B cell (primary cell): ENCODE results near the gene OR7C1. TPM values are rescaled to one million over a fixed set of nuclear protein-coding genes. Genes with fewer than 3 reads are reported as not detected.
"Not testable (repeated sequence)": the region's sequence is repeated elsewhere in the genome, so short reads cannot be mapped to it uniquely, and the experiment has no call there.

Experiments
- ATAC-seq: fragments of 200-7000 bp; cut with Tn5 transposase; one replicate; pipeline ENCODE4 v1.10.0; 2021; ENCODE audit warnings: low read depth, mild to moderate bottlenecking, moderate number of reproducible peaks, moderate library complexity
- CTCF ChIA-PET: fragments of 350-600 bp; sonication (Branson Sonifier 250); formaldehyde crosslinking; loops from one replicate; lab custom pipeline; 2021; ENCODE audit warnings: antibody characterized with exemption, inconsistent platforms; lab: Charles Lee
- POLR2A ChIA-PET: fragments of 350-600 bp; sonication (Branson Sonifier 250); formaldehyde crosslinking; loops from one replicate; lab custom pipeline; 2021; ENCODE audit warnings: antibody characterized with exemption; lab: Charles Lee
- DNase-seq: peaks from one replicate; pipeline ENCODE4 v3.0.0; 2013
- H2AFZ ChIP-seq: 2 replicates; pipeline ENCODE4 v1.6.1; 2012; ENCODE audit warnings: mild to moderate bottlenecking, low read depth, low read length; ENCODE audit not compliant: insufficient read depth, poor library complexity, severe bottlenecking
- H3K27ac ChIP-seq, 2 donors: 1 replicate in 1 of 2; 2 replicates in 1 of 2; pipeline ENCODE4 v1.5.1; 2012 to 2013; ENCODE audit warnings: low read length in 2 of 2, mild to moderate bottlenecking in 2 of 2, moderate library complexity in 1 of 2
- H3K27me3 ChIP-seq, 4 experiments: fragments of 200-600 bp in 1 of 4; sonication (generic) in 1 of 4; replicated peaks in 1 of 4; 1 replicate in 2 of 4; 2 replicates in 2 of 4; pipeline versions ENCODE4 v1.6.1 to v1.7.0; 2013 to 2016; ENCODE audit warnings: low read length in 3 of 4, mild to moderate bottlenecking in 2 of 4, mixed read lengths in 1 of 4, moderate library complexity in 1 of 4; ENCODE audit not compliant: insufficient read depth in 4 of 4, control insufficient read depth in 3 of 4; ENCODE audit errors: control extremely low read depth in 1 of 4
- H3K36me3 ChIP-seq, 2 experiments: replicated peaks in 1 of 2; 1 replicate in 1 of 2; 2 replicates in 1 of 2; pipeline versions ENCODE4 v1.6.1 to v1.7.1; 2013; ENCODE audit warnings: low read length in 1 of 2; ENCODE audit not compliant: insufficient read depth in 2 of 2, control insufficient read depth in 1 of 2; ENCODE audit errors: control extremely low read depth in 1 of 2, extremely low read depth in 1 of 2
- H3K4me1 ChIP-seq, 2 donors: fragments of 200-600 bp in 1 of 2; sonication (generic) in 1 of 2; 1 replicate in 1 of 2; 2 replicates in 1 of 2; pipeline versions ENCODE4 v1.5.1 to v1.6.1; 2013 to 2017; ENCODE audit warnings: low read length in 2 of 2; ENCODE audit not compliant: control insufficient read depth in 2 of 2, insufficient read depth in 2 of 2
- H3K4me2 ChIP-seq: replicated peaks from 2 replicates; pipeline ENCODE3; 2012; ENCODE audit warnings: mild to moderate bottlenecking, low read depth, low read length; ENCODE audit not compliant: poor library complexity, severe bottlenecking
- H3K4me3 ChIP-seq, 5 experiments: fragments of 200-600 bp in 1 of 5; sonication (generic) in 1 of 5; 1 replicate in 3 of 5; 2 replicates in 2 of 5; pipeline versions ENCODE4 v1.5.1 to v1.7.0; 2011 to 2016; ENCODE audit warnings: low read length in 4 of 5, mild to moderate bottlenecking in 4 of 5, low read depth in 2 of 5, control low read depth in 1 of 5, moderate library complexity in 1 of 5; ENCODE audit not compliant: insufficient read depth in 1 of 5; ENCODE audit errors: control extremely low read depth in 1 of 5, extremely low read depth in 1 of 5
- H3K79me2 ChIP-seq: fragments of 200-600 bp; sonication (generic); one replicate; pipeline ENCODE4 v1.6.0; 2016; ENCODE audit warnings: low read length; ENCODE audit not compliant: control insufficient read depth, insufficient read depth
- H3K9ac ChIP-seq: fragments of 200-600 bp; sonication (generic); 2 replicates; pipeline ENCODE4 v1.6.1; 2017; ENCODE audit warnings: mild to moderate bottlenecking, low read length, moderate library complexity
- H3K9me3 ChIP-seq, 3 donors: one replicate each; pipeline versions ENCODE4 v1.6.1 to v1.7.1; 2013; ENCODE audit warnings: low read length in 2 of 3; ENCODE audit not compliant: control insufficient read depth in 2 of 3, insufficient read depth in 1 of 3; ENCODE audit errors: control extremely low read depth in 1 of 3
- H4K20me1 ChIP-seq: 2 replicates; pipeline ENCODE4 v1.6.0; 2012; ENCODE audit warnings: mild to moderate bottlenecking, low read length; ENCODE audit not compliant: insufficient read depth, control insufficient read depth, poor library complexity, severe bottlenecking
- H3K27ac Mint-ChIP-seq: one replicate; pipeline ENCODE4 v1.8.0; 2021; ENCODE audit warnings: mixed read lengths
- H3K27me3 Mint-ChIP-seq: one replicate; pipeline ENCODE4 v1.8.0; 2021; ENCODE audit warnings: mixed read lengths
- H3K4me1 Mint-ChIP-seq: one replicate; pipeline ENCODE4 v1.8.0; 2021; ENCODE audit warnings: mixed read lengths
- H3K4me3 Mint-ChIP-seq: one replicate; pipeline ENCODE4 v1.8.0; 2021; ENCODE audit warnings: mixed read lengths
- H3K9me3 Mint-ChIP-seq: one replicate; pipeline ENCODE4 v1.8.0; 2022; ENCODE audit warnings: mixed read lengths; ENCODE audit not compliant: insufficient read depth
- CTCF ChIP-seq: fragments of 200-600 bp; IDR thresholded peaks from one replicate; pipeline ENCODE4 v1.8.0; 2022; ENCODE audit warnings: antibody characterized with exemption, mild to moderate bottlenecking
- EZH2 ChIP-seq: IDR thresholded peaks from 2 replicates; pipeline ENCODE4 v1.6.1; 2012; ENCODE audit warnings: borderline replicate concordance, low read depth, mild to moderate bottlenecking, moderate library complexity, low read length; ENCODE audit not compliant: insufficient read depth, poor library complexity, severe bottlenecking
- WGBS: methylation state at CpG from one replicate; pipeline ENCODE4 v1.1.5; 2013; ENCODE audit warnings: missing lambda C conversion rate; ENCODE audit not compliant: insufficient coverage; 5-methylcytosine and 5-hydroxymethylcytosine counted together
- intact Hi-C: fragments of 100-400 bp; cut with micrococcal nuclease; formaldehyde crosslinking; loops from one replicate; pipeline ENCODE4 v1.10.0; 2022
- polyA plus RNA-seq: library from polyadenylated mRNA; depleted of rRNA; stranded (reverse); fragments of >200 nt; gene quantifications from 2 replicates; pipeline ENCODE4 v1.2.3, GENCODE V29; 2012
- total RNA-seq, 2 donors: library from RNA; stranded (reverse); fragments of 120-200 nt in 1 of 2; gene quantifications; 1 replicate in 1 of 2; 2 replicates in 1 of 2; pipeline versions ENCODE4 v1.2.3 to v1.2.4, GENCODE V29; 2013 to 2022

The OR7C1 gene
- total and polyA plus RNA-seq, 2 donors (not counting 1 experiment from before 2014, with no cell fraction given), result not detected

- ATAC-seq, result no peak
- H3K9ac ChIP-seq, result no peak overlapping the region
- H4K20me1 ChIP-seq, result no peaks in the 10 kb centered on the region
- H3K79me2 ChIP-seq, result no peaks in the 10 kb centered on the region
- H3K36me3 ChIP-seq, result no peaks in the 10 kb centered on the region
- CTCF ChIA-PET, result no interaction called here
- H3K27ac Mint-ChIP-seq, result no peak overlapping the region
- H2AFZ ChIP-seq, result no peak overlapping the region
- intact Hi-C loops, result no loop called here
- POLR2A ChIA-PET, result no interaction called here
- no peaks in the 10 kb centered on the region for H3K9me3 ChIP-seq
- no peak for DNase-seq
- no peak overlapping the region for H3K27ac ChIP-seq
- 90% methylated on average over 2 of the region's 2 CpGs for WGBS
- H3K9me3 Mint-ChIP-seq, result no peaks in the 10 kb centered on the region
- H3K27me3 ChIP-seq, result peaks cover 0 to 3% (median 0%) of the 10 kb centered on the region in 4 experiments
- H3K4me3 ChIP-seq, result no peak overlapping the region
- H3K27me3 Mint-ChIP-seq, result peaks cover 14% of the 10 kb centered on the region
- H3K4me1 ChIP-seq, result peaks cover 5 to 6% of the 10 kb centered on the region in 2 donors
- peaks cover 6% of the 10 kb centered on the region for H3K4me1 Mint-ChIP-seq
- TF ChIP-seq CTCF (no peak), EZH2 (no peak)
- no peak overlapping the region for H3K4me3 Mint-ChIP-seq
- H3K4me2 ChIP-seq, result no peak overlapping the region
These were observed 67.5 kb downstream of the OR7C1 start for GRCh38 chr19:14767466-14767971.

- H4K20me1 ChIP-seq, result not testable (repeated sequence)
- H3K27me3 Mint-ChIP-seq, result peaks cover 14% of the 10 kb centered on the region
These were observed 69.1 kb downstream of the OR7C1 start for GRCh38 chr19:14765841-14766240.

GRCh38 chr19:14765403-14765802 lies 69.6 kb downstream of the OR7C1 start:
- H3K4me2 ChIP-seq, H2AFZ ChIP-seq, H3K36me3 ChIP-seq, intact Hi-C loops, H4K20me1 ChIP-seq, H3K4me3 ChIP-seq, CTCF ChIA-PET, H3K27ac Mint-ChIP-seq, H3K9ac ChIP-seq, H3K27me3 ChIP-seq, H3K4me1 Mint-ChIP-seq, H3K27ac ChIP-seq, H3K4me3 Mint-ChIP-seq, ATAC-seq, DNase-seq, H3K9me3 Mint-ChIP-seq, H3K9me3 ChIP-seq, H3K4me1 ChIP-seq, H3K79me2 ChIP-seq: not testable (repeated sequence)
- H3K27me3 Mint-ChIP-seq, result peaks cover 14% of the 10 kb centered on the region
- POLR2A ChIA-PET, result interaction anchor here (1.1 kb wide), 1 partner anchor 367 kb away, joined by 3 read pairs; no protein-coding TSS in a partner anchor
- 100% methylated on average over 3 of the region's 18 CpGs for WGBS

More at GRCh38 chr19:14765841-14766240, 69.1 kb downstream of the OR7C1 start:
- H3K4me2 ChIP-seq, ATAC-seq, H3K4me3 ChIP-seq, H3K4me1 Mint-ChIP-seq, H3K36me3 ChIP-seq, H3K79me2 ChIP-seq, H3K9ac ChIP-seq, H3K27ac ChIP-seq, H3K4me1 ChIP-seq, CTCF ChIA-PET, H3K9me3 Mint-ChIP-seq, H3K4me3 Mint-ChIP-seq, H2AFZ ChIP-seq, intact Hi-C loops, H3K27me3 ChIP-seq, H3K9me3 ChIP-seq, DNase-seq, H3K27ac Mint-ChIP-seq: not testable (repeated sequence)
- POLR2A ChIA-PET, result interaction anchor here (1.1 kb wide), 1 partner anchor 368 kb away, joined by 3 read pairs; no protein-coding TSS in a partner anchor
- WGBS, result 83% methylated on average over 2 of the region's 15 CpGs
